ENCODE data around the gene RFC3. TPM values are rescaled to one million over a fixed set of nuclear protein-coding genes. Genes with fewer than 3 reads are reported as not detected.

RFC3 gene
- total RNA-seq, 1 experiment from 2014 or later = 19.0 TPM

DNA sequence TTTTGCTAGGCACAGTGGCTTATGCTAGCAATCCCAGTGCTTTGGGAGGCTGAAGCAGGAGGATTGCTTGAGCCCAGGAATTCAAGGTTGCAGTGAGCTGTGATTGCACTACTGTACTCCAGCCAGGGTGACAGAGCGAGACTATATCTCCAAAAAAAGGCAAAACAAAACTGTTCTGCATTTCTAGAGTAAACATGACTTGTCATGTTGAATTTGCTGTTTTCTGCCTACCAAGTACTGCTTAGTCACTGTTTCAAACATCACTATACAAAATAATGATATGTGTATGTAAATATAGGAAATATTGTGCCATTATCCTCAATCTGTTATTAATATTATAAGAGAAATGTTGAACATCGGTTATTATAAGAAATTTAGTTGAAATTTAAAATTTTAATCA is 9.2 kb downstream of the RFC3 start:
- no peak for ATAC-seq
- Histone ChIP-seq H3K36me3 (ENCODE audit: control insufficient read depth, insufficient read depth, low read length) (peaks cover 11% of the 10 kb centered on the region; the same call in 1 of the 2 replicates), H3K4me3 (ENCODE audit: low read depth in 2 of 2, low read length in 2 of 2) (no peak overlapping the region), H3K27ac (ENCODE audit: low read length) (no peak overlapping the region), H3K9me3 (ENCODE audit: control insufficient read depth, insufficient read depth, low read depth, low read length) (no peaks in the 10 kb centered on the region), H3K4me1 (ENCODE audit: control insufficient read depth, insufficient read depth, low read length) (no peaks in the 10 kb centered on the region), H3K27me3 (ENCODE audit: control insufficient read depth, insufficient read depth, low read length) (no peaks in the 10 kb centered on the region)
- TF ChIP-seq TCF7L2 (IDR thresholded peaks at IDR 0.05; ENCODE audit: low read depth, low read length) (no peak), POLR2AphosphoS5 (IDR thresholded peaks at IDR 0.05; ENCODE audit: low read depth, low read length) (no peak)
- ChIA-PET CTCF (no interaction called here), POLR2A (no interaction called here)
- in situ Hi-C loops (cut with HindIII; ENCODE audit: low pct_unique_long_range_greater_than_20kb, low sequenced_read_pairs) (no loop called here), intact Hi-C loops (cut with micrococcal nuclease; ENCODE audit: unreplicated experiment) (no loop called here)
- no TSS peak for BruUV-seq (replicated peaks)
- DNase-seq (ENCODE audit: low read depth, low spot score) = no peak

DNA sequence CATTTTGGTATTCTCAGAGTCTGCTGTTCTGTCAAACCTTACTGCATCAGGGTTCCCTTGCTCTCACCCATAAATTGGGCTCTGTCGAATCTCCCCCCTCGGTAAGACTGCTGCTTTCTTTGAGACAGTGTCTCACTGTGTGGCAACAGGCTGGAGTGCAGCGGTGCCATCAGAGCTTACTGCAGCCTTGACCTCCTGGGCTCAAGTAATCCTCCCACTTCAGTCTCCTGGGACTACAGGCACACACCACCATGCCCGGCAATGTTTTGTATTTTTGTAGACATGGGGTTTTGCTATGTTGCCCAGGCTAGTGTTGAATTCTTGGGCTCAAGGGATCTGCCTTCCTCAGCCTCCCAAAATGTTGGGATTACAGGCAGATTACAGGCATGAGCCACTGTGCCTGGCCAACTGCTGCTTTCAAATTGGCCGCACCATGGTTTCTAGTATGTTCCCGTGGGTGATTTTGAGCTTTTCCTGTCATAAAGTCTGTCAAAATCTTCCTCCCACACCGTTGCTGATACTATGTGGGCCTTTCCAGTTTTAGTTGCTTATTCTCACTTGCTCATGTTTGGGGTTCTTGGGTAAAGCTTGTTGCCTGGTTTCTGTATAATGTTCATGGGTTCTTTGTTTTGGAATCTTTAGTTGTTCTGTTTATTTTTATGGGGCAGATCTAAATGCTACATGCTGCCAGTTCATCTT is 10.6 kb downstream of the RFC3 start:
- CTCF ChIA-PET = no interaction called here
- ATAC-seq = no peak
- no TSS peak for BruUV-seq (replicated peaks)
- no peaks in the 10 kb centered on the region for H3K9me3 ChIP-seq (ENCODE audit: control insufficient read depth, insufficient read depth, low read depth, low read length)
- H3K27ac ChIP-seq (ENCODE audit: low read length) = no peak overlapping the region
- no peaks in the 10 kb centered on the region for H3K4me1 ChIP-seq (ENCODE audit: control insufficient read depth, insufficient read depth, low read length)
- H3K4me3 ChIP-seq (ENCODE audit: low read depth in 2 of 2, low read length in 2 of 2) = no peak overlapping the region
- POLR2A ChIA-PET = no interaction called here
- H3K27me3 ChIP-seq (ENCODE audit: control insufficient read depth, insufficient read depth, low read length) = no peaks in the 10 kb centered on the region
- intact Hi-C loops (cut with micrococcal nuclease; ENCODE audit: unreplicated experiment) (no loop called here), in situ Hi-C loops (cut with HindIII; ENCODE audit: low pct_unique_long_range_greater_than_20kb, low sequenced_read_pairs) (no loop called here)
- DNase-seq (ENCODE audit: low read depth, low spot score) = no peak
- H3K36me3 ChIP-seq (ENCODE audit: control insufficient read depth, insufficient read depth, low read length) = peaks cover 15% of the 10 kb centered on the region; the same call in 1 of the 2 replicates
- TF ChIP-seq, protein P1, sequence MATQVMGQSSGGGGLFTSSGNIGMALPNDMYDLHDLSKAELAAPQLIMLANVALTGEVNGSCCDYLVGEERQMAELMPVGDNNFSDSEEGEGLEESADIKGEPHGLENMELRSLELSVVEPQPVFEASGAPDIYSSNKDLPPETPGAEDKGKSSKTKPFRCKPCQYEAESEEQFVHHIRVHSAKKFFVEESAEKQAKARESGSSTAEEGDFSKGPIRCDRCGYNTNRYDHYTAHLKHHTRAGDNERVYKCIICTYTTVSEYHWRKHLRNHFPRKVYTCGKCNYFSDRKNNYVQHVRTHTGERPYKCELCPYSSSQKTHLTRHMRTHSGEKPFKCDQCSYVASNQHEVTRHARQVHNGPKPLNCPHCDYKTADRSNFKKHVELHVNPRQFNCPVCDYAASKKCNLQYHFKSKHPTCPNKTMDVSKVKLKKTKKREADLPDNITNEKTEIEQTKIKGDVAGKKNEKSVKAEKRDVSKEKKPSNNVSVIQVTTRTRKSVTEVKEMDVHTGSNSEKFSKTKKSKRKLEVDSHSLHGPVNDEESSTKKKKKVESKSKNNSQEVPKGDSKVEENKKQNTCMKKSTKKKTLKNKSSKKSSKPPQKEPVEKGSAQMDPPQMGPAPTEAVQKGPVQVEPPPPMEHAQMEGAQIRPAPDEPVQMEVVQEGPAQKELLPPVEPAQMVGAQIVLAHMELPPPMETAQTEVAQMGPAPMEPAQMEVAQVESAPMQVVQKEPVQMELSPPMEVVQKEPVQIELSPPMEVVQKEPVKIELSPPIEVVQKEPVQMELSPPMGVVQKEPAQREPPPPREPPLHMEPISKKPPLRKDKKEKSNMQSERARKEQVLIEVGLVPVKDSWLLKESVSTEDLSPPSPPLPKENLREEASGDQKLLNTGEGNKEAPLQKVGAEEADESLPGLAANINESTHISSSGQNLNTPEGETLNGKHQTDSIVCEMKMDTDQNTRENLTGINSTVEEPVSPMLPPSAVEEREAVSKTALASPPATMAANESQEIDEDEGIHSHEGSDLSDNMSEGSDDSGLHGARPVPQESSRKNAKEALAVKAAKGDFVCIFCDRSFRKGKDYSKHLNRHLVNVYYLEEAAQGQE (IDR thresholded peaks at IDR 0.05; ENCODE audit: insufficient read depth in 1 of 2, low read depth in 2 of 2, low read length in 1 of 2) = no peak
- no peak for TF ChIP-seq TCF7L2 (IDR thresholded peaks at IDR 0.05; ENCODE audit: low read depth, low read length)
- no peak for TF ChIP-seq SIN3A (IDR thresholded peaks at IDR 0.05; ENCODE audit: borderline replicate concordance, insufficient read depth, low read depth, low read length)
- TF ChIP-seq POLR2AphosphoS5 (IDR thresholded peaks at IDR 0.05; ENCODE audit: low read depth, low read length) = no peak
- TF ChIP-seq, protein P2, sequence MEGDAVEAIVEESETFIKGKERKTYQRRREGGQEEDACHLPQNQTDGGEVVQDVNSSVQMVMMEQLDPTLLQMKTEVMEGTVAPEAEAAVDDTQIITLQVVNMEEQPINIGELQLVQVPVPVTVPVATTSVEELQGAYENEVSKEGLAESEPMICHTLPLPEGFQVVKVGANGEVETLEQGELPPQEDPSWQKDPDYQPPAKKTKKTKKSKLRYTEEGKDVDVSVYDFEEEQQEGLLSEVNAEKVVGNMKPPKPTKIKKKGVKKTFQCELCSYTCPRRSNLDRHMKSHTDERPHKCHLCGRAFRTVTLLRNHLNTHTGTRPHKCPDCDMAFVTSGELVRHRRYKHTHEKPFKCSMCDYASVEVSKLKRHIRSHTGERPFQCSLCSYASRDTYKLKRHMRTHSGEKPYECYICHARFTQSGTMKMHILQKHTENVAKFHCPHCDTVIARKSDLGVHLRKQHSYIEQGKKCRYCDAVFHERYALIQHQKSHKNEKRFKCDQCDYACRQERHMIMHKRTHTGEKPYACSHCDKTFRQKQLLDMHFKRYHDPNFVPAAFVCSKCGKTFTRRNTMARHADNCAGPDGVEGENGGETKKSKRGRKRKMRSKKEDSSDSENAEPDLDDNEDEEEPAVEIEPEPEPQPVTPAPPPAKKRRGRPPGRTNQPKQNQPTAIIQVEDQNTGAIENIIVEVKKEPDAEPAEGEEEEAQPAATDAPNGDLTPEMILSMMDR (IDR thresholded peaks at IDR 0.05) = no peak

DNA sequence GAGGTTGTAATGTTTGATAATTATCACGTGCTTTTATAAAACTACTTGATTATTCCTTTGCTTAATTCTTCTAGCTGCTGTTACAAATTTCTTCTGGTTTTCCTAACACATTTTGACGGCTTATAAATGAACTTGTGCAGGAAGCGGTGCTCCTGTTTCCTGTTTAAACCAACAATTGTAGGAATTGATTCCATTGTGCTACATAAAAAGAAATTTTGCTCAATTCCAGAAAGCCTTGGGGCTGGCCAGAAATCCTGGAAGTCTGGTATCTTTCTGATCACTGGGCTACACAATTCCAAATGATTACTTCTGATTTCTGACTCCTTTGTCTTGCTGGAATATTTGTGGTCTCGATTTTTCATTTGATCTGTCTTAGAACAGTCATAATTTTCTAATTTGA is 14.9 kb downstream of the RFC3 start:
- intact Hi-C loops (cut with micrococcal nuclease; ENCODE audit: unreplicated experiment) = no loop called here
- in situ Hi-C loops (cut with HindIII; ENCODE audit: low pct_unique_long_range_greater_than_20kb, low sequenced_read_pairs) = no loop called here
- peaks cover 23% of the 10 kb centered on the region; the same call in 1 of the 2 replicates for H3K36me3 ChIP-seq (ENCODE audit: control insufficient read depth, insufficient read depth, low read length)
- no peaks in the 10 kb centered on the region for H3K4me1 ChIP-seq (ENCODE audit: control insufficient read depth, insufficient read depth, low read length)
- H3K27me3 ChIP-seq (ENCODE audit: control insufficient read depth, insufficient read depth, low read length) = no peaks in the 10 kb centered on the region
- CTCF ChIA-PET = no interaction called here
- BruUV-seq (replicated peaks) = no TSS peak
- no peak for DNase-seq (ENCODE audit: low read depth, low spot score)
- POLR2A ChIA-PET = interaction anchor here (0.6 kb wide), 1 partner anchor 319 kb away, joined by 4 read pairs; no protein-coding TSS in a partner anchor
- no peak overlapping the region for H3K4me3 ChIP-seq (ENCODE audit: low read depth in 2 of 2, low read length in 2 of 2)
- no peak for ATAC-seq
- H3K27ac ChIP-seq (ENCODE audit: low read length) = no peak overlapping the region
- no peaks in the 10 kb centered on the region for H3K9me3 ChIP-seq (ENCODE audit: control insufficient read depth, insufficient read depth, low read depth, low read length)
- TF ChIP-seq POLR2AphosphoS5 (IDR thresholded peaks at IDR 0.05; ENCODE audit: low read depth, low read length) = no peak
- TF ChIP-seq SIN3A (IDR thresholded peaks at IDR 0.05; ENCODE audit: borderline replicate concordance, insufficient read depth, low read depth, low read length) = no peak
- TF ChIP-seq, protein P1 (IDR thresholded peaks at IDR 0.05; ENCODE audit: insufficient read depth in 1 of 2, low read depth in 2 of 2, low read length in 1 of 2) = no peak
- TF ChIP-seq, protein P2 (IDR thresholded peaks at IDR 0.05) = no peak
- TF ChIP-seq TCF7L2 (IDR thresholded peaks at IDR 0.05; ENCODE audit: low read depth, low read length) = no peak

All from Panc1 (cell line).